ENCODE data around the gene NUCB1.

NUCB1 gene

DNA sequence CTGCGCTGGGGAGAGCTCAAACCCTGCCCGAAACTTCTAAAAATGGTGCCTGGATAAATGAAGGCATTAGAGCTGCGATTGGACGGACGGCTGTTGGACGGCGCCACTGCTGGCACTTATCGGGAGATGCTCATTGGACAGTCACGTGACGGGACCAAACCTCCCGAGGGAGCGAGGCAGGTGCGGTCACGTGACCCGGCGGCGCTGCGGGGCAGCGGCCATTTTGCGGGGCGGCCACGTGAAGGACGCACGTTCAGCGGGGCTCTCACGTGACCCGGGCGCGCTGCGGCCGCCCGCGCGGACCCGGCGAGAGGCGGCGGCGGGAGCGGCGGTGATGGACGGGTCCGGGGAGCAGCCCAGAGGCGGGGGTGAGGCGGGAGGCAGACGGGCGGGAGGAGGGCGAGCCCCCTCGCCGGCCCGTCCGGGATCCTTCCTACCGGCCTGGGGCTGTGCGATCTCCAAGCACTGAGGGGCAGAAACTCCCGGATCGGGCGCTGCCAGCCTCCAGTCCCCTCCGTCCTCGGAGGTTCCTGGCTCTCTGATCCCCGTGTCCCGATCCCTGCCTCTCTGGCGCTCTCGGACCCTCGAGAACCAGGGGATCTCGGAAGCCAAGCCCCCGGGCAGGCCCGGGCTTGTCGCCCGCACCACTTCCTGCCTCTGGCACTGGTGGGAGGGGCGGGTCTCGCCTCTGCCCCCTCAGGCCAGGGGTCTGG is 54.6 kb downstream of the NUCB1 start, which contains the start of gene BAX:
TSS of gene BAX (plus strand) at position 281 of the 713 bp plus-strand sequence. CDS start at position 335, 54 bp downstream.
- in situ Hi-C loops (cut with MboI; ENCODE audit: low pct_unique_long_range_greater_than_20kb, low sequenced_read_pairs) = no loop called here
- peak; percentile 97 for DNase-seq

DNA sequence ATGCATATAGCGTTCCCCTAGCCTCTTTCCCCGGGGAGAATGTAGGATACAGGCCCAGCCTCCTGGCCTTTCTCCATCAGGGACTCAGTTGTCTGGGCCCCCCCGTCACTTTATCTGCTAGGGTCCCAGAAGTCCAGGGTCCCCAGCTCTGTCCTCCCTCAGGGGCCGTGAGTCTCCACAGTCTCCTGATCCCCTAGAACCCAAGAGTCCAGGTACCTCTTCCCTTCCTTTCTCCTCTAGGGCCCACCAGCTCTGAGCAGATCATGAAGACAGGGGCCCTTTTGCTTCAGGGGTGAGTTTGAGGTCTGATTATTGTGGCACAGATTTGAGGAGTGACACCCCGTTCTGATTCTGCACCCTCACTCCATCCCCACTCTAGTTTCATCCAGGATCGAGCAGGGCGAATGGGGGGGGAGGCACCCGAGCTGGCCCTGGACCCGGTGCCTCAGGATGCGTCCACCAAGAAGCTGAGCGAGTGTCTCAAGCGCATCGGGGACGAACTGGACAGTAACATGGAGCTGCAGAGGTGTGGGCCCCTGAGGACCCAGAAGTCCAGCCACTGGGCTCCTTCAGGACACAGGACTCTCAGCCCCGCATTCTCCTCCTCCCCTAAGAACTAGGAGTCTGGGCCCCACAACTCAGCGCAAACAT is 55.3 kb downstream of the NUCB1 start:
- in situ Hi-C loops (cut with MboI; ENCODE audit: low pct_unique_long_range_greater_than_20kb, low sequenced_read_pairs) = no loop called here
- no peak for DNase-seq

DNA sequence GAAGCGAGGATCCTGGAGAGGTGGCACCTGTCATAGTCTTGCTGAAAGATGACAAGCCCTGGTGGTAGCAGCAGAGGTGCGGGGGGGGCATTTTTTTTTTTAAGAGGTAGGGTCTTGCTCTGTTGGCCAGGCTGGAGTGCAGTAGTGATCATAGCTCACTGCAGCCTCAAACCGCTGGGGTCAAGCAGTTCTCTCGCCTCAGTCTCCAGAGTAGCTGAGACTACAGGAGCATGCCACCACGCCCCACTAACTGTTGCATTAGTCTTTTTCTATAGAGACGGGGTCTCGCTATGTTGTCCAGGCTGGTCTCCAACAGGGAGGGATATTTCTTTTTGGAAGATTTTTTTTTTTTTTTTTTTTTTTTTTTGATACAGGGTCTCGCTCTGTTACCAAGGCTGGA is 57.9 kb downstream of the NUCB1 start:
- in situ Hi-C loops (cut with MboI; ENCODE audit: low pct_unique_long_range_greater_than_20kb, low sequenced_read_pairs) = no loop called here
- DNase-seq = no peak

DNA sequence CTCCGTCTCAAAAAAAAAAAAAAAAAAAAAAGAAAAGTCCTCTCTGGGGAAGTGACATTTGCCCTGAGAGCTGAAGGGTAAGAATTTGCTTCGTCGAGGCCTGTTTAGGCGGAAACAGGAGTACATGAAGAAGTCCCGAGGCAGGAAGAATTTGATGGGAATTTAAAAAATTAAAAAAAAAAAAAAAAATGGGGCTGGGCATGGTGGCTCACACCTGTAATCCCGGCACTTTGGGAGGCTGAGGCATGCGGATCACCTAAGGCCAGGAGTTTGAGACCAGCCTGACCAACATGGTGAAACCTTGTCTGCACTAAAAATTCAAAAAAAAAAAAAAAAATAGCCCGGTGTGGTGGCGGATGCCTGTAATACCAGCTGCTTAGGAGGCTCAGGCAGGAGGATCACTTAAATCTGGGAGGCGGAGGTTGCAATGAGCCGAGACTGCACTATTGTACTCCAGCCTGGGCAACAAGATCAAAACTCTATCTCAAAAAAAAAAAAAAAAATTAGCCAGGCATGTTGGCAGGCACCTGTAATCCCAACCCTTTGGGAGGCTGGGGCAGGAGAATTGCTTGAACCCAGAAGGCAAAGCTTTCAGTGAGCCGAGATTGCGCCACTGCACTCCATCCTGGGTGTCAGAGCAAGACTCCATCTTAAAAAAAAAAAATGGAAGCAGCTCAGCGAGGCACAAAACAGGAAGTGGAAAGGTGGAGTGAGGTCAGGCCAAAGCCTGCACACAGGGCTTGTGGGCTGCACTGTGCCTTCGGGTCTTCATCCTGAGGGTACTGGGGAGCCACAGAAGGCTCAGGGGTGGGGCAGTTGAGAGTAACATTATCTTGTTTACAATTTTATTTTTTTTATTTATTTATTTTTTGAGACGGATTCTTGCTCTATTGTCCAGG is 59.5 kb downstream of the NUCB1 start:
- no peak for DNase-seq
- in situ Hi-C loops (cut with MboI; ENCODE audit: low pct_unique_long_range_greater_than_20kb, low sequenced_read_pairs) = no loop called here

DNA sequence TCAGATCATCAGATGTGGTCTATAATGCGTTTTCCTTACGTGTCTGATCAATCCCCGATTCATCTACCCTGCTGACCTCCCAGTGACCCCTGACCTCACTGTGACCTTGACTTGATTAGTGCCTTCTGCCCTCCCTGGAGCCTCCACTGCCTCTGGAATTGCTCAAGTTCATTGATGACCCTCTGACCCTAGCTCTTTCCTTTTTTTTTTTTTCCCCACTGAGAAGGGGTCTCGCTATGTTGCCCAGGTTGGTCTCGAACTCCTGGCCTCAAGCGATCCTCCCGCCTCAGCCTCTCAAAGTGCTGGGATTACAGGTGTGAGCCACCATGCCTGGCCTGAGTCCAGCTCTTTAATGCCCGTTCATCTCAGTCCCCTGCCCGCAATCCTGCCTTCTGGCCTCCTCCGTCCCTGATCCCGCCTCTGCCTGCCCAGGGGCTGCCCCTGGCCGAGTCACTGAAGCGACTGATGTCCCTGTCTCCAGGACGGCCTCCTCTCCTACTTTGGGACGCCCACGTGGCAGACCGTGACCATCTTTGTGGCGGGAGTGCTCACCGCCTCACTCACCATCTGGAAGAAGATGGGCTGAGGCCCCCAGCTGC is 61.0 kb downstream of the NUCB1 start:
- DNase-seq = no peak

DNA sequence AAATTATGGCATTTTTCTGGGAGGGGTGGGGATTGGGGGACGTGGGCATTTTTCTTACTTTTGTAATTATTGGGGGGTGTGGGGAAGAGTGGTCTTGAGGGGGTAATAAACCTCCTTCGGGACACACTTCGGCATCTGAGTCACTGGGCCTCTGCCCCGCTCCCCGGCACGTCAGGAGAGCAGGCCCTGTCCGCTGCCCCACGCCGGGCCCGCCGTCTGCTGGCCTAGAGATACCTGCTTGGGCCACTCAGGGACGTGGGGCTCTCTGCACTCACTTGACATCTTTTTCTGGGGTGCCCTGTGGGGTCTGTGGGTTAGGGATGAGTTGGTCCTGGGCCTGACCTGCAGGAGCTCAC is 61.5 kb downstream of the NUCB1 start:
- no peak for DNase-seq
- in situ Hi-C loops (cut with MboI; ENCODE audit: low pct_unique_long_range_greater_than_20kb, low sequenced_read_pairs) = no loop called here

More for the DNA sequence above, 61.0 kb downstream of the NUCB1 start:
- in situ Hi-C loops (cut with MboI; ENCODE audit: low pct_unique_long_range_greater_than_20kb, low sequenced_read_pairs) = no loop called here

DNA sequence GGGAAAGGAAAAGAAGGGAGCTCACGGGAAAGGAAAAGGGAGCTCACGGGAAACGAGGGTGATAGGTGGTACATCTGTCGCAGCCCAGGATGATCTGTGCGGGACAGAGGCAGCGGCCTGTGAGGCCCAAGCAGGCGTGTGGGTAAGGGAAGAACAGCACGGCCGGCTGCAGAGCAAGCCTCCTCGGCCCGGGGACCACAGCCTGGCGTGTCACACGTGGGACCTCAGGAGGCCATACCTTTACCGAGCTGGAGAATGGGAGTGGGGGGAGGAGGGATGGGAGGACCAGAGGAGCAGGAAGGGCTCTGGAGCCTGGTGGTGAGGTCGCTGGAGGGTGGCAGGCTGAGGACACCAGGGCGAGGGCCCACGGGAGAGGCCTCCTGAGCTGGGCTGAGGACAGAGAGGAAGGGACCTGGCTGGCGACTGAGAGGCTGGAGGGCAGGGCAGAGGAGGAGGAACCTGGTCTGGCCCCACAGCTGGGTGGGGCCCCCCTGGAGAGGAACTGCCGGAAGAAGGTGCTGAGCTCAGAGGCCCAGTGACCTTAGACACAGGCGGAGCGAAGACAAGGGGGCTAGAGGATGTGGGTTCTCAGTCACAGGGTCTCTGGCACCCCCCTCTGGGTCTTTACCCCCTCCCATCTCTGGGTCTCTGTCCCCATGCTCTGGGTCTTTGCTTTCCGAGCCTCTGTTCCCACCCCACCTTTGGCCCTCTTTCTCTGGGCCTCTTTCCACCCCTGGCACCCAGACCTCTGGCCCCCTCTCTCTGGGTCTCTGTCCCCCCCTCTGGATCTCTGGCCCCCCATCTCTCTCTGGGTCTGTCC is 62.1 kb downstream of the NUCB1 start:
- in situ Hi-C loops (cut with MboI; ENCODE audit: low pct_unique_long_range_greater_than_20kb, low sequenced_read_pairs) = no loop called here
- DNase-seq = peak; percentile 79

DNA sequence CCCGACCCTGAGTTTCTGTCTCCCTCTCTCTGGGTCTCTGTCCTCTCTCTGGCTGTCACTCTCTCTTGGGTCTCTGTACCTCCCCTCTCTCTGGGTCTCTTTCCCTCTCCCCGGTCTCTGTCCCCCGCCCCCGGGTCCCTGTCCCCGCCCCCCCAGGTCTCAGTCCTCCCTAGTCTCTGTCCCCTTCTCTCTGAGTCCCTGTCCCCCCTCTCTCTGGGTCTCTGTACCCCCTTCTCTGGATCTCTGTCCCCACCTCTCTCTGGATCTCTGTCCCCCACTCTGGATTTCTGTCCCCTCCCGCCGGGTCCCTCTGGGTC is 62.7 kb downstream of the NUCB1 start:
- in situ Hi-C loops (cut with MboI; ENCODE audit: low pct_unique_long_range_greater_than_20kb, low sequenced_read_pairs) = no loop called here
- no peak for DNase-seq

DNA sequence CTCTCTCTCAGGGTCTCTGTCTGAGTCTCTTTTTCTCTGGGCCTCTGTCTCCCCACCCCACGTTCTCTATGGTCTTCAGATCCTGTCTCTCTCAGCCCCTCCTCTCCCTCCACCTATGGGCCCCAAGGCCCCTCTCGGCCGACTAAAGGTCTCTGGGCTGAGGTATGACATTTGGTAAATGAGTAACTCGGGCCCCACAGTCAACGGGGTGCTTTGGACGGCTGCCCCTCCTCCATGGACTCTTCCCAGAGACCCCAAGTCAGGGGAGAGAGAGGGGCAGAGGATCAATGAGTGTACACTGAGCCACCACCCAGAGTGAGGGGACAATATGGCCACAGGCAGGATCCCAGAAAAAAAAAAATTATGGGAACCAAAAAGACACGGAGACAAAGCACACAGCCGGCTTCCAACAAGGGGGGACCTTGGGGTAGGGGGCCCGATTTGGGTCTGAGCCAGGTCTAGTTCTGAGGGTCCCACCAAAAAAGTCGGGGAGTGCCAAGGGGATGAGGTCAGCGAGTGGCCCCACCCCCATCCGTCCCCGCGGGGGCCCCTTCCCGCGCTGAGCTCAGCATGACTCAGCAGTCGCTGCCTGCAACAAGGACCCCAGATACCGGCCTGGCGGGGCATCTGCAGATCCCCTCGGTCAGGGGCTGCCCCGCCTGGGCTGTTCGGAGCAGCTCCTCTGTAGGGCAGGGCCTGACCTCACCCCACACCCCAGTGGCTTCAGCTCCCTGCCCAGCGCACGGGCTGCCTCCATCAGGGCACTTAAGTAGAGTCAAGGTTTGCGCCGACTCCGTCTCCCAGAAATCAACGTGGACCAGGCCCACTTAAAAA is 63.5 kb downstream of the NUCB1 start:
- in situ Hi-C loops (cut with MboI; ENCODE audit: low pct_unique_long_range_greater_than_20kb, low sequenced_read_pairs) = no loop called here
- peak; percentile 64 for DNase-seq

DNA sequence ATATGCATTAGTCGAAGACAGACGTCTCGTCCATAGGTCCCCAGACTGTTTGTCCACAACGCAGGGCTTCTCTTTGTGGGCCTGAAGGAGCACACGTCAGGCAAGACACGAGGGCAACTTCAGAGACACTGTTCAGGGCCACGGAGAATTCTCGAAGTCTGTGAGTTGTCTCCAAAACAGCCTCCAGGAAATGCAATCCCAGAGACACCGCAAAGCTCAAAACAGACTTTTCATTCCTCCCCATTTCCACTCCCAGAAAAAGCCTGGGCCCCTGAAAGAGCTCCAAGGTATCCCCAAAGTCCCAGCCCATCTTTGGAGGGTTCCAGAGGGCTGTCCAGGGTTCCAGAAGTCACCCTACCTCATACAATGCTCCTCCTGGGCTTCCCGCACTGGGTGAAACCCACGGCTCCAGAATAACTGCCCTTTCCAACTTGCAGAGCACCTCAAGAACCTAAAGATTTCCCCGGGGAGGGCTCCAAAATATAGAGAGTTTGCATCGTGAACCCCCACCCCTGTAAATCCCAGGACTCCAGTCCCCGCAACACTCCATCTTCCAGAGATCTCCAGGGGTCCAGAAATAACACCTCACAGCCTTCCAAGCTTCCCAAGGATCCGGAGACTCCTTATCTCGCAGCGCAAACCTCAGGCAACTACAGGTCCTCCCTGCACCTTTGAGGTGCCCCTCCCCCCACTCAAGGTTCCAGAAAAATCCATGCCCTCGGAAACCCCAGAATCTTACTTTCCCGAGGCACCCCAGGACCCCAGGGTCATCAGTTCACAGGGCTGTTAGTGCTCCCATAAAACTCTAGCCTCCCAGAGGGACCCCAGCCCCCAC is 64.3 kb downstream of the NUCB1 start:
- in situ Hi-C loops (cut with MboI; ENCODE audit: low pct_unique_long_range_greater_than_20kb, low sequenced_read_pairs) = no loop called here

DNA sequence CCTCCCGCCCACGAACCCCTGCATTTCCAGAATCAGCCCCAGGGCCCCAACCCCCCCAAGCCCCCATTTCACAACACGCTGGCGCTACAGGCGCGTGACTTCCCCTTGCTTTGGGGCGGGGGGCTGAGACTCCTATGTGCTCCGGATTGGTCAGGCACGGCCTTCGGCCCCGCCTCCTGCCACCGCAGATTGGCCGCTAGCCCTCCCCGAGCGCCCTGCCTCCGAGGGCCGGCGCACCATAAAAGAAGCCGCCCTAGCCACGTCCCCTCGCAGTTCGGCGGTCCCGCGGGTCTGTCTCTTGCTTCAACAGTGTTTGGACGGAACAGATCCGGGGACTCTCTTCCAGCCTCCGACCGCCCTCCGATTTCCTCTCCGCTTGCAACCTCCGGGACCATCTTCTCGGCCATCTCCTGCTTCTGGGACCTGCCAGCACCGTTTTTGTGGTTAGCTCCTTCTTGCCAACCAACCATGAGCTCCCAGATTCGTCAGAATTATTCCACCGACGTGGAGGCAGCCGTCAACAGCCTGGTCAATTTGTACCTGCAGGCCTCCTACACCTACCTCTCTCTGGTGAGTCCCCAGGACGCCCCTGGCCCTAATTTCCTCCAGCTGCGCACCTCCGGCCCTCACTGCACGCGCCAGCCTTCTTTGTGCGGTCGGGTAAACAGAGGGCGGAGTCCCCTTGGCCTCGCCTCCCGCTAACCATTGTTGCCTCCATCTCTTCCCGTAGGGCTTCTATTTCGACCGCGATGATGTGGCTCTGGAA is 65.1 kb downstream of the NUCB1 start, which contains the start of gene FTL:
TSS of gene FTL (plus strand) at position 270 of the 766 bp plus-strand sequence. CDS start at position 469, 199 bp downstream.
- in situ Hi-C loops (cut with MboI; ENCODE audit: low pct_unique_long_range_greater_than_20kb, low sequenced_read_pairs) = no loop called here
- DNase-seq = peak; percentile 97

More for the DNA sequence above, 64.3 kb downstream of the NUCB1 start:
- no peak for DNase-seq

DNA sequence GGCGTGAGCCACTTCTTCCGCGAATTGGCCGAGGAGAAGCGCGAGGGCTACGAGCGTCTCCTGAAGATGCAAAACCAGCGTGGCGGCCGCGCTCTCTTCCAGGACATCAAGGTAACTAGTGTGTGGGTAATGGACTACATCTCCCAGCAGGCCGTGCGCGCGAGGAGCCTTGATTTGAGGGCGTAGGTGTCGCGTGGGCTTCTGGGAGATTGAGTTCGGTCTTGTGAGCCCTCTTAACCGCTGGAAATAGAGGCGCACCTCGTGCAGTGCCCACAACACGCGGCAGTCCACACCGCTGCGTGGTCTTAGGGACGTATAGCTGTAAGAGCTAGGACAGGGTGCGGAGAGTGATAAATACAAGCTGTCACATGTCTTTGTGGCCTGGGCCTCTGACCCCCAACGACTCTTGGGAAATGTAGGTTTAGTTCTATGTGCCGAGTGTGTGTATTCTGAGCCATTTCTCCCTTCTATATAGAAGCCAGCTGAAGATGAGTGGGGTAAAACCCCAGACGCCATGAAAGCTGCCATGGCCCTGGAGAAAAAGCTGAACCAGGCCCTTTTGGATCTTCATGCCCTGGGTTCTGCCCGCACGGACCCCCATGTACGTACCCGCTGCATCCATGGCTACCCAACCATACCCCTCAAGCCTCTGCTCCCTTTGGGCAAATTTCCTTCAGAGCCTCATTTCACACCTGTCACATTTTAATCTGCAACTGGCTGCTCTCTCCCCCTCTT is 65.9 kb downstream of the NUCB1 start:
- in situ Hi-C loops (cut with MboI; ENCODE audit: low pct_unique_long_range_greater_than_20kb, low sequenced_read_pairs) = no loop called here
- peak; percentile 90 for DNase-seq

DNA sequence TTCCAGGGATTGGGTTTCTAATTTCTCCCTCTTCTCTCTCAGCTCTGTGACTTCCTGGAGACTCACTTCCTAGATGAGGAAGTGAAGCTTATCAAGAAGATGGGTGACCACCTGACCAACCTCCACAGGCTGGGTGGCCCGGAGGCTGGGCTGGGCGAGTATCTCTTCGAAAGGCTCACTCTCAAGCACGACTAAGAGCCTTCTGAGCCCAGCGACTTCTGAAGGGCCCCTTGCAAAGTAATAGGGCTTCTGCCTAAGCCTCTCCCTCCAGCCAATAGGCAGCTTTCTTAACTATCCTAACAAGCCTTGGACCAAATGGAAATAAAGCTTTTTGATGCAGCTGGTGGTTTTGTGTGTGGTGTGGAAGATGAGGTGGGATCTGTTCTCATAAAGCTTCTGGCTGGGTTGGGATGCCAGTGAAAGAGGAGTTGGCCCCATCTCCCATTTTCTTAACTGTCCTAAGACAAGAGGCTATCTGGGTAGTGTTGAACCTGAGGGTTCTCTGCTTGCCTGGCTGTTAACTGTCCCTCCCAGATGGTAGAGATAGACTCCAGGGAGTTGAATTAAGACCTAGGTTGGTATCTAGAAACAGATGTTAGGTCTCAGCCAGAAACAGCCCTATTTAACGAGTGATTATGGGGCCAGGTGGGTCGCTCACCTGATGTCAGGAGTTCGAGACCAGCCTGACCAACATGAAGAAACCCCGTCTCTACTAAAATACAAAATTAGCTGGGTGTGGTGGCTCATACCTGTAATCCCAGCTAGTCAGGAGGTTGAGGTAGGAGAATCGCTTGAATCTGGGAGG is 66.6 kb downstream of the NUCB1 start:
- peak; percentile 51 for DNase-seq
- in situ Hi-C loops (cut with MboI; ENCODE audit: low pct_unique_long_range_greater_than_20kb, low sequenced_read_pairs) = no loop called here

DNA sequence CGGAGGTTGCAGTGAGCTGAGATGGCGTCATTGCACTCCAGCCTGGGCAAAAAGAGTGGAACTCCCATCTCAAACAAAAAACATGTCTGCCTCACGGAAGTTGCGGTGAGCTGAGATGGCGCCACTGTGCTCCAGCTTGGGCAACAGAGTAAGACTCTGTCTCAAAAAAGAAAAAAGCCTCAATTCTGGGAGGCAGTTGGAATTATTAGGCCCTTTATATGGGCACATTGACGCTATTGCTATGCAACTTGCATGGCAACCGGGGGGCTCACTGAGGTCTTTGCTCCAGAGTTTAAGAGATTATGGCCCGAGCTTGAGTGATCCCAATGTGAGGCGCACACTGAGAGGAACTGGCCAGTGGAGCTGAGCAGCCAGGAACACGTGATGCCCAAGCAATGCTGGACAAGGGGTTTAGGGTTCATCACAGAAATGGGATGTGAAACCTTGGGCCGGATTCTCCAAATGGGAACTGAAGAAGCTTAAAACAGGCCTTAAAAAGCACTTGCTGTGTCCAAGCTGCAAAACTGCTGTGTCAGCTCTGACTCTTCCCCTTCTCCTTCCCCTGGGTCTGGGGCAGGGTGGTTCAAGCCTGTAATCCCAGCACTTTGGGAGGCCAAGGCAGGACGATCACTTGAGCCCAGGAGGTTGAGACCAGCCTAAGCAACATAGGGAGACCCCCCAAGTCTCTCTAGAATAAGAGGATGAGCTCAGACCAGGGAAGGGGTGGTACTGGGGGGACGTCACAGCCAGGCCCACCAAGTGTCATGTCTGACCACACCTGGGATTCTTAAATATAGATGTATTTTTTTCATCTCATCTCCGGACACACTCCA is 67.5 kb downstream of the NUCB1 start:
- in situ Hi-C loops (cut with MboI; ENCODE audit: low pct_unique_long_range_greater_than_20kb, low sequenced_read_pairs) = no loop called here

More for the DNA sequence above, 67.5 kb downstream of the NUCB1 start:
- peak; percentile 56 for DNase-seq

Data from KBM-7 (cell line).